Esophagus squamous epithelium (tissue), 4 donors: ENCODE results near the gene AFF3.

Experiments
- POLR2A ChIP-seq, 4 donors: fragments of 450-650 bp; IDR thresholded peaks; one replicate each; pipeline ENCODE4 v1.6.1; 2017; ENCODE audit warnings: antibody characterized with exemption in 4 of 4, mild to moderate bottlenecking in 4 of 4, moderate library complexity in 3 of 4
- TF ChIP-seq, protein P1 (sequence below), 6 experiments: fragments of 450-650 bp in 4 of 6; fragments of 200-600 bp in 2 of 6; sonication (generic) in 2 of 6; IDR thresholded peaks; one replicate each; pipeline ENCODE4 v1.5.1; 2016 to 2019; ENCODE audit warnings: antibody characterized with exemption in 6 of 6, mild to moderate bottlenecking in 4 of 6, moderate library complexity in 4 of 6

DNA sequence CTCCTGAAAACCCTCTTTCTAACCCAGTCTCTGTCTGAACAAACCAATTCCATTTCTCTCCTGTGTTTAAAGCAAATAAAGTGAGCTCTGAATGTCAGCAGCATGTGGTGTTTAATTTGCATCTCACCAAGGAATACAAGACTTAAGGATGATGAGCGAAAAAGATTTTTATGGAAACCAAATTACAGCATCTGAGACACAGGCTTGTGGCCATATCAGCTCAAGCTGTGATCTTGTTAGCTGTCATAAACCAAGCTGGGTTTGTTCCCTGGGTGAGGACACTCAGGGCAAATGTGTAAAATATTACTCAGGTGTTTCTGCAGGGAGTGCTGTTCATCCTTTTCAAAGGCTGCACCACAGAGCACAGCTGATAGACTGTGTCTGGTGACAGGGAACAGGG is 523.2 kb downstream of the AFF3 start:
- TF ChIP-seq POLR2A (IDR thresholded peaks at IDR 0.05) = no peak
- TF ChIP-seq, protein P1, sequence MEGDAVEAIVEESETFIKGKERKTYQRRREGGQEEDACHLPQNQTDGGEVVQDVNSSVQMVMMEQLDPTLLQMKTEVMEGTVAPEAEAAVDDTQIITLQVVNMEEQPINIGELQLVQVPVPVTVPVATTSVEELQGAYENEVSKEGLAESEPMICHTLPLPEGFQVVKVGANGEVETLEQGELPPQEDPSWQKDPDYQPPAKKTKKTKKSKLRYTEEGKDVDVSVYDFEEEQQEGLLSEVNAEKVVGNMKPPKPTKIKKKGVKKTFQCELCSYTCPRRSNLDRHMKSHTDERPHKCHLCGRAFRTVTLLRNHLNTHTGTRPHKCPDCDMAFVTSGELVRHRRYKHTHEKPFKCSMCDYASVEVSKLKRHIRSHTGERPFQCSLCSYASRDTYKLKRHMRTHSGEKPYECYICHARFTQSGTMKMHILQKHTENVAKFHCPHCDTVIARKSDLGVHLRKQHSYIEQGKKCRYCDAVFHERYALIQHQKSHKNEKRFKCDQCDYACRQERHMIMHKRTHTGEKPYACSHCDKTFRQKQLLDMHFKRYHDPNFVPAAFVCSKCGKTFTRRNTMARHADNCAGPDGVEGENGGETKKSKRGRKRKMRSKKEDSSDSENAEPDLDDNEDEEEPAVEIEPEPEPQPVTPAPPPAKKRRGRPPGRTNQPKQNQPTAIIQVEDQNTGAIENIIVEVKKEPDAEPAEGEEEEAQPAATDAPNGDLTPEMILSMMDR (IDR thresholded peaks at IDR 0.05) = no peak
